NCI-H460 (cell line): ENCODE data around the gene SLC9A9. TPM values are rescaled to one million over a fixed set of nuclear protein-coding genes. Genes with fewer than 3 reads are reported as not detected.
A peak's percentile ranks its signal among the peaks of the same experiment; 100 is the strongest.
"Not testable (repeated sequence)": the region's sequence is repeated elsewhere in the genome, so short reads cannot be mapped to it uniquely, and the experiment has no call there.

Source experiments
- DNase-seq: peaks from one replicate; pipeline ENCODE4 v3.0.0-alpha.2; 2016; ENCODE audit warnings: low read depth; ENCODE audit errors: extremely low read depth
- polyA plus RNA-seq: library from polyadenylated mRNA; depleted of rRNA; stranded (reverse); fragments of >200 nt; gene quantifications from 2 replicates; pipeline ENCODE4 v1.2.3, GENCODE V29; 2014; cell fraction: nucleus; rRNA removed
- total RNA-seq: library from RNA; depleted of rRNA; stranded (reverse); fragments of >200 nt; shearing (Covaris generic); gene quantifications from 2 replicates; pipeline ENCODE4 v1.2.3, GENCODE V29; 2014; rRNA removed

The SLC9A9 gene
- 1.1 and 2.5 TPM in 2 replicates for total RNA-seq
- 0.56 and 0.92 TPM in 2 replicates for polyA plus RNA-seq

DNA sequence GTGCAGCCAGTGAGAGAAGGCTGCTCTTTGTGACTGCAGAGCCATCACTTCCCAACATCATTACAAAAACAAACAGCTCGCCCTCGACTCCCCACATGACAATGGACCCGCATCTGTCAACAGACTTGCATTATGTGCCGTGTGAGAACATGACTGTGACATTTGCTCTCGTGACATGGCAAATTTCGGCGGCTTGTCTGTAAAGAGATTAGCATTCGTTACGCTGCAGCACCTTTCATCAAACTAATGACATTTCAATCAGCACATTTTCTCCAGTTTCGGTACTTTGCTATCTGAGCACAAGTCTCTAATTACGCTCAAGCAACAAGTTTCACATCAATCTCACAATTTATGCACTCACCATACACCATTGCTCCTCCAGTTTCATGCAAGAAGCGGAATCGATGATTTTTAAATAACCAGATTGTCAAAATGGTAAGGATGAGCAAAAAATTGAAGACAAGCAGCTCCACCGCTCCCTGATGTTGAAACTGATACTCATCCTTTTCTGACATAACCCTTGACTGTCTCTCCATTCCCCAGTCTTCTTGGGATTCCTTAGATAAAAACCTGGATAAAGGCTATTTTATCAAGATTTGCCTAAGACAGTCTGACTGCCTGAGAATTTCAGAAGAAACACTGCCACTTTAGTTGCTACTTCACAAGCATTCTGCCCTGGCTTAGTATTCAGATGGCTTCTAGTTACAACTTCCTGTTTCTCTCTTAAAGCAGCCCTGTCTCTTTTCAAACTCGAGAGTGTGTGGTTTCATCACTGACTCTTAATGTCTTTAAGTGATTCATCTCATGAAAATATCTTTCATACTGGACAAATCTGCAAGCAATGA, at the start of gene SLC9A9:
TSS of gene SLC9A9 (minus strand) at position 682 of the 845 bp plus-strand sequence. CDS start at position 536, 146 bp downstream.
- DNase-seq = peak; percentile 18

DNA sequence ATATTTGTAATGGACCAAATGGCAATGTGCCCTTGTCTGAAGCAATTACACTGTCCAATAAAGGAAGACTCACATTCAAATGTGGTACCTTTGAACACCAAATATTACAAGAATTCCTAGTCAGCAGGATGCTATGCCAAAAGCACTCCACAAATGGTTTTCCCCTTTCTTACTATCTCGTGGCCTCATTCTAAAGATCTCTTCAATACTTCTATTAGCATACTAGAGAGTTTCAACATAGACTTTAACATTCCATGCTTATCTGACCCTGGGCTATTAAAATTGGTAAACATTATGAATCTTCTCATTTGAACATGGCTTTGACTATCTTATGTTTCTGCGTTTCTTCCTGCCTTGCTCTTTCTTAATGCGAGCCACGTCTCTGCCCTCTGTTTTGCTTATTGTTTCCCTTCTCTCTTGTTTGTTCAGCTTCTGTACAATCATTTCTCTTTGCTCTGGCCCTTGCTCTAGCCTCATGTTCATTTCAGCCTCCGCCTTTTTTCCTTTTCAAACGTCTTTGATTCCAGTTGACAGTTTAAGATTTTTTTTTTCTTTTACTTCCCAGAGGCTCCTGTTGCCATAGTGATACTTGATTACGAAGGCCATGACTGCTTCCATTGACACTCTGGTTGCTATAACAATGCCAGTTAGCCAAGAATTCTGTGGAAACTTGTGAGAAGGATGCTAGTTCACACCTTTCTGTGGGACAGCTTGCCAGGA, 49.5 kb upstream of the SLC9A9 start:
- no peak for DNase-seq

DNA sequence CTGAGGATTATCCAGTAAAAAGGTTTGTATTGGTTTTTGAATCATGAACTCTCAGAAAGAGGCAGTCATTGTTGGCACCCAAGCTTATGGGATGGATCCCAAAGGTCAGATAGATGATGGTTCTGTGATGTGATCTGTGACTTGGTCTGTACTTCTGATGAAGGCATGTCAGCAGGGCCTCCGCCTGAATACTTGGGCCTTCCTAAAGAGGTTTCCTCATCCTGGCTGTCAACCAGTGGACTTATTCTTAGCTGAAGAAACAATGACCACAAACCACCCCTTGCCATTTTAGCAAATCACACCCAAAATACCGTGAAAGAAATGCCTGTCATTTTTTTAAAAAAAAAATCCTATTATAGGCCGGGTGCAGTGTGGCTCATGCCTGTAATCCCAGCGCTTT, 48.2 kb upstream of the SLC9A9 start:
- no peak for DNase-seq

DNA sequence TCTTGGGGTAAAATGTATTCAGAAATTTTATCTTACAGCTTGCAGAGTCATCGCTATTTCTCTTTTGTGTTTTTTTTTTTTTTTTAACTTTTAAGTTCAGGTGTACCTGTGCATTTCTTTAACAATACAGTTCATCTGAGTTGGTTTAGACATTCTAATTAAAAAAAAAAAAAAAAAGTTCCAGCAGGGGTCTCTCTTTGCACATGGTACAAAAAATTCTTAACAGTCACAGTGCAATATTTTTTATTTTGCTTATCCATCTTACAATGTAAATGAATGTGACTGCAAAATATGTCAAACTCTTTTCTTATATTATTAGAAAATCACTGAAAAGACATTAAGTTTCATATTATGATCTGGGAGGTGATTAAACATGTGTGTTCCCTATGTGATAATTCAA, 47.5 kb upstream of the SLC9A9 start:
- DNase-seq = peak; percentile 13

DNA sequence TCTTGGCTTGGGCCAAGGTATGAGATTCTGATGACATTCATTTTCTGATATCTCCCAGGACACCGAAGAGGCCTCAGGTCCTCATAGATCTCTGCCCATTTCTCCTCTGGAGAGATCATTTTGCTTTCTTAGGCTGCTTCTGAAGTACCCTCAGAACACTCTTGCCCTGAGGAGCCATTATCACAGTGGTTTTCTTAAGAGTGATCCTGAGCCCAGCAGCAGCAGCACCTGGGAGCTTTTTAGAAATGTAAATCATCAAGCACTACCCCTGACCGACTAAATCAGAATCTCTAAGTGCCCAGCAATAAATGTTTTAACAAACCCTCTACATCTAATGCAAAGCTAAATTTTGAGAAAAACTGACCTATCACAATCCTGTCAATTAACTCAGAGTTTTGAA, 40.6 kb upstream of the SLC9A9 start:
- no peak for DNase-seq

DNA sequence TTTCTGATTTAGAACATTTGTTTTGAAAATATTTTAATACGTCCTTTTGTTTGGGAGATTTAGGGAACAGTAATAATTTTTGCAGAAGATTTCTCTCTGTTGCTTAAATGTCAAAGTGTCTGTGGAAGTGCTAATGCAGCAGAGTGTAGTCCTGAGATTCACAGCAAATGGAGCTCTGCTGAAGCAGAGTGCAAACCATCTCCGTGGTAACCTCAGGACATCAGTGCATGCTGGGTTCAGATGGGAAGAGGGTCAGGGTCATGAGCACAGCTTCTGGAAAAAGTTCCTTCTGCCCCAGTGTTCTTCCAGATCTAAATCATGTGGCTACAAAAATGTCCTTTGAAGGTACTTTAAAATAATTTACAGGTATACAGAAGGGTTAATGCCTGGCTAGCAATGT, 39.9 kb upstream of the SLC9A9 start:
- DNase-seq = no peak

DNA sequence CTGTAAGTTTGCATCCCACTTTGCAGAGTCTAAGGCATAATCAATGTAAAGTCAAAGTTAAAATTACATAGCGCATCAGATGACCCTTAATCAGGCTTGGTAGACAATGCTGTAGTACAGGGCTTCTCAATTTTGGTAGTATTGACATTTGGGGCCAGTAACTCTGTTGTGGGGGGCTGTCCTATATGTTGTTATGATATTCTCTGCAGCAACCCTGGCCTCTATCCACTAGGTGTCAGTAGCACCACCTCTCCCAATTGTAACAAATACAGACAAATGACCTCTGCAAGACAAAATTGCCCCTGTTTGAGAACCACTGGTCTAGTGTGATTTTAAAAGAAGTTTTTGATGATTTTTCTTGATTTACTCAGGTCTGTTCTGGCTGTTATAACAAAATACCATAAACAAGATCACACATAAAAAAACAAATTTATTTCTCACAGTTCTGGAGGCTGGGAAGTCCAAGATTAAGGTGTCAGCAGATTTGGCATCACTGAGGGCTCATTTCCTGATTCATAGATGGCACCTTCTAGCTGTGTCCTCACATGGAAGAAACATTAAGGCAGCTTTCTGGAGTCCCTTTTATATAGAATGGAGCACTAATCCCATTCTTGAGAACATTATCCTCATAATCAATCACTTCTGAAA, 37.6 kb upstream of the SLC9A9 start:
- peak; percentile 29 for DNase-seq

DNA sequence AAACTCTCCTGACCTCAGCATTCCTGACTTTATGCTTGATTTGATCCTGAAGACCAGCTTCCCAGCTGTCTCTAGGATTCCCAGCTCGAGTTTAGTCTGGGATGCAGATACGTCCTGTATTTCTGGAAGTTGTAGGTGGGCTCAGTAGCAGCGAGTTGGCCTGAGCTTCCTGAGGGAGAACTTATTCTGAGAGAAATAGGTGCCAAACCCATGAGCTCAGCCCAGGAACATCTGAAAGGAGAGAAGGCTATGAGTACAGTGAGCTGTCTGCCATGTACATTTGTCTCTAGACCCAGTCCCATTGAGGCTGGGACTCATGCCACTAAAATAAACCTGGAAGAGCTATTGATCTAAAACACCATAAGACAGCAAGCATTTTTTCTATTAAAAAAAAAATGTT, 36.6 kb upstream of the SLC9A9 start:
- no peak for DNase-seq

DNA sequence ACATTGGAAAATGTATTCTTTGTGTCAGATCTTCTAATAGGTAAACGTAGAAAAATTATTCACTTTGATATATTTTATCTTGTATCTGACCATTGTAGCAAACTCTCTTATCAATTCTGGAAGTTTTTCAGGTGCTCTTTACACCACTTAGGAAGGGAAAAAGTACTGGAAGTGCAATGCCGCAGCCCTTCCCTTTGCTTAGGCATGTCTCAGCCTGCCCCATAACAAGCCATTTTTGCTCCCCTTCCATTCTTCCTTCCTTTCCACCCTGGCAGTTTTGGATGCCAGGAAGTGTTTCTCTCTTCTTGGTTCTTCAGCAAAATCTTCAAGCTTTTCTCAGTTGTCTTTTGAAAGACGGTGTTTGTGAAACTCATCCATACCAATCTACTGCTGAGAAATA, 34.9 kb upstream of the SLC9A9 start:
- no peak for DNase-seq

DNA sequence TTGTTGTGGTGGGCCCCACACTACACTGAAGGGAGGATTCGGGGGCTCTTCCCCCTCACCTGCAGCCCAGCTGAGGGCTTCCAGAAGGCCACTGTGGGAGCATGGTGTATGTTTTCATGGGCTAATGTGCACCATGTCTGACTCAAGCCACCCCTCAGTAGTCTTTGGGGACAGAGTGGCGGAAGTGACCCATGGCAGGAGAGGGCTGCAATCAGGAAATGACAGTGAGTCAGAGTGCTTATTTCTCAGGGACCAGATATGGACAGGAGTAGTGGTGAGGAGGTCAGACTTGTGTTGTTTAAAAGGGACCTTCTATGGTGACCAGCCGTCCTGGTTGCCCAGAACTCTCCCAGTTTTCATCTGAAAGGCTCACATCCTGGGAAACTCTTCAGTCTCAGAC, 32.8 kb upstream of the SLC9A9 start:
- no peak for DNase-seq

DNA sequence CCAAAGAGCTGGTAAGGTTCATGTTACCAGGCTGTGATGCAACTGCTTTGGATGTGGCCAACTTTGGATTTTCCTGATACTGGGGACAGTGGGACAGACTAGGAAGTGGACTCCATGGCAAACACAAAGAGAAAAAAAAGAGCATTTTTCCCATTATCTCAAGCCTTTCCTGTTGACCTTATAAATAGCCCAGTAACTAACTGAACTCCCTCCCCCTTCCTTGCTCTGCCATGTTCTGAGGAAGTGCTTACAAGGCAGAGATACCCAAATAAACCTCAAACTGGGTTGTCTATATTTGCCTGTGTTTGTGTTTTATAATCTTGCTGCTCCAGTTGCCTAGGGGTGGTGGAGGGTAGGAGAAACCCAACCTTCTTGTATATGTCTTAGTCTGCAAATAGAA, 27.3 kb upstream of the SLC9A9 start:
- DNase-seq = no peak

DNA sequence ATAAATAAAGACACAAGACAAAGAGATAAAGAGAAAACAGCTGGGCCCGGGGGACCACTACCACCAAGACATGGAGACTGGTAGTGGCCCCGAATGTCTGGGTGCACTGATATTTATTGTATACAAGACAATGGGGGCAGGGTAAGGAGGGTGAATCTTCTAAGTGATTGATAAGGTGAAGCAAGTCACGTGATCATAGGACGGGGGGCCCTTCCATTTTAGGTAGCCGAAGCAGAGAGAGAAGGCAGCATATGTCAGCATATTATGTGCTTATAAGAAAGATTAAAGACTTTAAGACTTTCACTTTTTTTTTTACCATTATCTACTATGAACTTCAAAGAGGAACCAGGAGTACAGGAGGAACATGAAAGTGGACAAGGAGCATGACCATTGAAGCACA, 25.3 kb upstream of the SLC9A9 start:
- not testable (repeated sequence) for DNase-seq

DNA sequence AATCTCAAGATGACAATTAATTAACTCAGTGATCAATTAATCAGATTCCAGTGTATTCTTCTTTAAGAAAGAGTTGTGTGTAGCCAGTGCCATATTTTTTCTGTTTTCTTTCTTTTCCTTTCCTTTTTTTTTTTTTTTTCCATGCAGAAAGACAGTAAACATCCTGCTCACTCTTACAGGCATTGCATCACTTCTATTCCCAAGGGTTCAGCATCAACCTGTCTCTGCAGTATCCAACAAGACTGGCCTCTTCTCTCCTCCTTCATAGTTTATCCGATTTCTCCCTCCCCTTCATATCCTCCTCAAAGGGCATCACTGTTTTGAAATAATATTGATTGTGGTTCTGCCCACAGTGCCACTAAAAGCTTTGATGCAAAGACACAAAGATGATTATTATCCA, 17.0 kb upstream of the SLC9A9 start:
- DNase-seq = no peak

DNA sequence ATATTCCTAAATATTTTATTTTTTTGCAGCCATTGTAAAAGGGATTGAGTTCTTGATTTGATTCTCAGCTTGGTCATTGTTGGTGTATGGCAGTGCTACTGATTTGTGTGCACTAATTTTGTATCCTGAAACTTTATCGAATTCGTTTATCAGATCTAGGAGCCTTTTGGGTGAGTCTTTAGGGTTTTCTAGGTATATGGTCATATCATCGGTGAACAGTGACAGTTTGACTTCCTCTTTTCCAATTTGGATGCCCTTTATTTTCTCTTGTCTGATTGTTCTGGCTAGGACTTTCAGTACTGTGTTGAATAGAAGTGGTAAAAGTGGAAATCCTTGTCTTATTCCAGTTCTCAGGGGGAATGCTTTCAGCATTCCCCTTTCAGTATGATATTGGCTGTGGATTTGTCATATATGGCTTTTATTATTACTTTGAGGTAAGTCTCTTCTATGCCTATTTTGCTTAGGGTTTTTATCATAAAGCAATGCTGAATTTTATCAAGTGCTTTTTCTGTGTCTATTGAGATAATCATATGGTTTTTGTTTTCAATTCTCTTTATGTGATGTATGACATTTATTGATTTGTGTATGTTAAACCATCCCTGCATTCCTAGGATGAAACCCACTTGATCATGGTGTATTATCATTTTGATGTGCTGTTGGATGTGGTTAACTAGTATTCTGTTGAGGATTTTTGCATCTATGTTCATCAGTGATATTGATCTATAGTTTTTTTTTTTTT, 11.4 kb upstream of the SLC9A9 start:
- no peak for DNase-seq

DNA sequence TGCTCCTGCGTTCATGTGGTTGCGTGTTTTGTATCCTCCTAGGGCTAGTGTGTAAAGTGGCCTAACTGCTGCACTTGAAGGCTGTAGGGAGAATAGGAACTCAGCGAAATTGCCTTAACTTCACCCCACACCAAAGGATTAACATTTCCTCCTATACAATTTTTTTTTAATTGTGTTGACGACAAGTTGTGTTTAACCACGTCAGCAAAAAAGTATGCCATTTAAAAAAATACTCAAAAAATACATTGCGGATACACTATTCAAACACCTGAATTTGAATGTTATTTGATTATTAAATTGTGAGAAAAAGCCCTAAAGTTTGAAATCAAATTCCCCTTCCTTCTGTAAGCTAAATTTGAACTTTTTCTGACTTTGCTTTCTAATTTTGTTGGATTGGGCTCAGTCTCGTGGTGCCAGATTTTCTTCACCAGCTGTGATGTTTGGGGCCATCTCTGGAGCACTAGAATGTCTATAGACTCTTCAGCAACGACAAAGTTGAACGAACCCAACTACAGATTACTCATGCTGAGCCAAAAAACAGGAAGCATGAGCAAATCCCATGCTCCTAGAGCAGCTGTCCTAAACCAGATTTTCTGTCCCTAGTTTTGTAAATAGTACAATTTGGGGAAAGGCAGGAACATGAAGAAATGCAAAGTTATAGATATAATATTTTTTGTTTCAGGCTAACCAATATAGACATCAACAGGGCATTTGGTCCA, 8.1 kb upstream of the SLC9A9 start:
- DNase-seq = no peak

DNA sequence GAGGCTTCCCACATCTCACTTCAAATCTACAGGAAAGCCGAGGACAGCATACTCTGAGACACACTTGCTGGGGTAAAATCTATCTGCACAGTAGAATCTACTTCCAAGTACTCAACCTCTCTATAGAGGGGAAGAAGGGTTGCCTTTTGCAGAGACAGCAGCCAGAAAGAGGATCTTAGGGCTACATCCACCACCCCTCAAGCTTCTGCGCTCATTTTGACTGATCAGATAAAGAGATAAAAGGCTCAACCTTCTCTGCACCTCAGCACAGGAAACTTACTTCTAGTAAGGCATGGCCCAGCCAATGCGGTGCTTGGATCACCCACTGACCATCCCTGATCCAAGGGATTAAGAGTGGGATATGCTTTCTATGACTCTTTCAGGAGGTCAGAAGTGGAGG, 6.9 kb upstream of the SLC9A9 start:
- DNase-seq = no peak

DNA sequence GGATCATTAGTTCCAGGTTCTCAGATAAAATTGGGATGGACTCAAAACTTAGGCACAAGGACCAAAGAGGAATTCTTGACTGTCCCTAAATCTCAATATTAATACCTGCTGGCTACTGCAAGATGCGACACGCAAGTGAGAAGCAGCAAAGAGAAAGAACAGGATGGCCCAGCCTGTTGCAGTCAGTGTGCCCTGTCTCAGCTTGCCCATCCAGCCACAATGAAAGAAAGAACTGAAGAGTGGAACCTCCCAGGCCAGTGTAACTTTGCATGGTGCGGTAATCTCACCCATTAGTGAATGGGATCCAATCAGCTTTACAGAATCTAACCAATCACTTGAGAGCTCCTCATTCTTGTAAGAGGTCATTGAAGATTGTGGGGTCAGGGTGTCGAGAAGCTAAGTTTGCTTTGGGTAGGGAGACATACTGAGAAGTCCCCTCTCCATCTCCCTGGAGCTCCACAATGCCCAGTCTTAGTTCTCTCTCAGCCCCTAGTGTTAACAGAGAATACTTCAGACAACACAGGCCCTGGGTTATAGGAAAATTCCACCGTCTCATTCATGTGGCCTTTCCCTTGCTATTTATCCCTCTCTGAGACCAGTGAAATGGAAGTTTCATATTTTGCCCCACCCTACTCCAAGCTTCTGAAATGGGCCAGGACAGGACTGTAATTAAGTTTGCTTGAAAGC, 3.2 kb upstream of the SLC9A9 start:
- DNase-seq = no peak

DNA sequence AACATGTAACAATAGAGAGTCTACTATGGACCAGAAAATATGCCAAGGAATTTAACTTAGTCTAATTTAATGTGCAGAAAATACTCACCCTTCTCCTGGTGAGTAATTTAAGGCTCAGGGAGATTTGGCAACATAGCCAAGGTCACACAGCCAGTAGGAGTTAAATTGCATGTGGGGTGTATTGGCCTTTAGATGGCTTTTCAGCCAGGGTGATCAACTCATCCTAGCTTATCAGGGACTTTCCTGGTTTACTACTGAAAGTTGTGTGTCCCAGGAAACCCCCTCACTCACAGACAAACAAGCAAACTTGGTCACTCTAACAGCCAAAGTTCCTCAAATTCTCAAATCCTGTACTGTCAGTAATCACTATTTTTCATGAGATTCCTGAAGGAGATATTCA, 2.6 kb upstream of the SLC9A9 start:
- no peak for DNase-seq

DNA sequence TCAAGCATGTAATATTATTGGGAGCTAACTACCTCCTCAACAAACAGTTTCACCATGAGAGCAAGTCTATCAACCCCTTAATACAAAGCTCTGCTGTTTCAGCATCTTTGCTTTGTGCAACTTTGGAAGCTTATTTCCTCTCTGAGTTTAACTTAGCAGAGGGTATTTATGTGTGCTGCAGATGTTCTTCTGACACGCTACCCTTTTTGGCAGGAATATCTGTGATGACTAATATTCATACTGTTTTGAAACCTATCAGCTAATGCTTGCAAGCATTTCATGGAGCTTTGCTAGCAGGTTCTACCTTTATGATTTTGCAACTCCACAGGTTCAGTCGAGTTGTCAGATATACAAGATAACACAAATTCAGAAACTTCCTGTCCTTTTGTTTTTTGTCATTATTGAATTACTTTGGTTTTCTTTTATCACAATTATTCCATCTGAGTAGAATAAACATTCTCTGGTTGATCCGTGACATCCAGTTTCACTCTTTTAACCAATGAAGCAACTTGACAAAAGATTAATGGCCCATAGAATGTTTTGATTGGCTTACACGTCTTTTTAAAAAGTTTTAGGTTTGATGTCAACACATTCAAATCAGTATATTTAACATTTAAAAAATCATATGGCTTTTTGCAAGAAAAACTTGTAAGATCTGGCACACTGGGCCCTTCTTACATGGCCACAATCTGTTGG, 1.7 kb upstream of the SLC9A9 start:
- DNase-seq = no peak
